Transverse colon (tissue), 3 donors: ENCODE results near the gene THBS3.

Source experiments
- POLR2A ChIP-seq: fragments of 450-650 bp; IDR thresholded peaks from one replicate; pipeline ENCODE4 v1.6.1; 2016; ENCODE audit warnings: antibody characterized with exemption, mild to moderate bottlenecking, moderate library complexity
- TF ChIP-seq, protein P1 (sequence below), 5 experiments: fragments of 200-600 bp in 3 of 5; fragments of 450-650 bp in 2 of 5; sonication (generic) in 3 of 5; IDR thresholded peaks; 1 replicate in 2 of 5; 2 replicates in 3 of 5; pipeline ENCODE4 v1.5.1; 2016 to 2017; ENCODE audit warnings: antibody characterized with exemption in 5 of 5, inconsistent platforms in 3 of 5, mild to moderate bottlenecking in 2 of 5, moderate library complexity in 1 of 5

DNA sequence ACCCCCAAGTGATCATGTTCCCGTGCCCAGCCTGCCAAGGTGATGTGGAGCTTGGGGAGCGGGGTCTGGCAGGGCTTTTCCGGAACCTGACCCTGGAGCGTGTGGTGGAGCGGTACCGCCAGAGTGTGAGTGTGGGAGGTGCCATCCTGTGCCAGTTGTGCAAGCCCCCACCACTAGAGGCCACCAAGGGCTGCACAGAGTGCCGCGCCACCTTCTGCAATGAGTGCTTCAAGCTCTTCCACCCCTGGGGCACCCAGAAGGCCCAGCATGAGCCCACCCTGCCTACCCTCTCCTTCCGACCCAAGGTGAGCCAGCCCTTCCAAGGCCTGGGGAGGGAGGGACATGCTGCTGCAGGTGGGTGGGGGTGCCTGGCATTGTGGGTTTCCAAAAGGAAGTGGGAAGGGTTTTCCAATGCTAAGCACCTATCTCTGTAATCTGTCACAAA lies 31.7 kb downstream of the THBS3 start:
- TF ChIP-seq POLR2A: no peak
- TF ChIP-seq, protein P1, sequence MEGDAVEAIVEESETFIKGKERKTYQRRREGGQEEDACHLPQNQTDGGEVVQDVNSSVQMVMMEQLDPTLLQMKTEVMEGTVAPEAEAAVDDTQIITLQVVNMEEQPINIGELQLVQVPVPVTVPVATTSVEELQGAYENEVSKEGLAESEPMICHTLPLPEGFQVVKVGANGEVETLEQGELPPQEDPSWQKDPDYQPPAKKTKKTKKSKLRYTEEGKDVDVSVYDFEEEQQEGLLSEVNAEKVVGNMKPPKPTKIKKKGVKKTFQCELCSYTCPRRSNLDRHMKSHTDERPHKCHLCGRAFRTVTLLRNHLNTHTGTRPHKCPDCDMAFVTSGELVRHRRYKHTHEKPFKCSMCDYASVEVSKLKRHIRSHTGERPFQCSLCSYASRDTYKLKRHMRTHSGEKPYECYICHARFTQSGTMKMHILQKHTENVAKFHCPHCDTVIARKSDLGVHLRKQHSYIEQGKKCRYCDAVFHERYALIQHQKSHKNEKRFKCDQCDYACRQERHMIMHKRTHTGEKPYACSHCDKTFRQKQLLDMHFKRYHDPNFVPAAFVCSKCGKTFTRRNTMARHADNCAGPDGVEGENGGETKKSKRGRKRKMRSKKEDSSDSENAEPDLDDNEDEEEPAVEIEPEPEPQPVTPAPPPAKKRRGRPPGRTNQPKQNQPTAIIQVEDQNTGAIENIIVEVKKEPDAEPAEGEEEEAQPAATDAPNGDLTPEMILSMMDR (IDR thresholded peaks at IDR 0.05): no peak
